ENCODE measurements around the gene AGBL4.

AGBL4 gene

DNA sequence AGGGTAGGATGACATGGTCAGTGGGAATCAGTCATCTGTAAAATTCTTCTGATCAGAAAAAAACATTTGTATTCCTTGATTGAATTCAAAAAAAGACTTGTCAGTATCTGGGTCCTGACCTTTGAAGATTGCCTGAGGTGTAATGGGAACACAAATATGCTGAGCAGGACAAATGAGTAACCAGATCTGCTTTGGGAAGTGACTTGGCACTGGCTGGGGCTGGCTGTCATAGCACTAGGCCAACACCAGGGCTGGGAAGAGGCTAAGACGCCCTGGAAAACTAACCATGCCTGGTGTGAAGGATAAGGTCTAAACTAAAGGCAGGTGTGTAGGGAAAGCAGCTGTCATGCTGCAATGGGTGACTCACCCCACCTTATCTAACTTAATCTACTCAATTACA lies 794.2 kb downstream of the AGBL4 start:
- H3K36me3 ChIP-seq (ENCODE audit: insufficient read depth, low read length) = no peaks in the 10 kb centered on the region
- H3K27ac ChIP-seq (ENCODE audit: low read depth, low read length, poor library complexity, severe bottlenecking) = no peak overlapping the region
- H3K9ac ChIP-seq (ENCODE audit: low read length) = no peak overlapping the region
- H3F3A ChIP-seq (ENCODE audit: insufficient read depth, low read length) = no peaks in the 10 kb centered on the region
- no peaks in the 10 kb centered on the region for H3K4me1 ChIP-seq (ENCODE audit: insufficient read depth, low read length, severe bottlenecking)
- H3K4me3 ChIP-seq (ENCODE audit: low read depth, low read length, poor library complexity, severe bottlenecking) = no peak overlapping the region
- no peaks in the 10 kb centered on the region for H4K20me1 ChIP-seq (ENCODE audit: insufficient read depth, low read length)
- no peak overlapping the region for H2AFZ ChIP-seq (ENCODE audit: low read length)
- TF ChIP-seq, protein P1, sequence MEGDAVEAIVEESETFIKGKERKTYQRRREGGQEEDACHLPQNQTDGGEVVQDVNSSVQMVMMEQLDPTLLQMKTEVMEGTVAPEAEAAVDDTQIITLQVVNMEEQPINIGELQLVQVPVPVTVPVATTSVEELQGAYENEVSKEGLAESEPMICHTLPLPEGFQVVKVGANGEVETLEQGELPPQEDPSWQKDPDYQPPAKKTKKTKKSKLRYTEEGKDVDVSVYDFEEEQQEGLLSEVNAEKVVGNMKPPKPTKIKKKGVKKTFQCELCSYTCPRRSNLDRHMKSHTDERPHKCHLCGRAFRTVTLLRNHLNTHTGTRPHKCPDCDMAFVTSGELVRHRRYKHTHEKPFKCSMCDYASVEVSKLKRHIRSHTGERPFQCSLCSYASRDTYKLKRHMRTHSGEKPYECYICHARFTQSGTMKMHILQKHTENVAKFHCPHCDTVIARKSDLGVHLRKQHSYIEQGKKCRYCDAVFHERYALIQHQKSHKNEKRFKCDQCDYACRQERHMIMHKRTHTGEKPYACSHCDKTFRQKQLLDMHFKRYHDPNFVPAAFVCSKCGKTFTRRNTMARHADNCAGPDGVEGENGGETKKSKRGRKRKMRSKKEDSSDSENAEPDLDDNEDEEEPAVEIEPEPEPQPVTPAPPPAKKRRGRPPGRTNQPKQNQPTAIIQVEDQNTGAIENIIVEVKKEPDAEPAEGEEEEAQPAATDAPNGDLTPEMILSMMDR (IDR thresholded peaks at IDR 0.05; ENCODE audit: low read length) = no peak
- no peak for TF ChIP-seq EZH2 (IDR thresholded peaks at IDR 0.05; ENCODE audit: borderline replicate concordance, low read length)
- no peaks in the 10 kb centered on the region for H3K9me2 ChIP-seq (ENCODE audit: low read depth, low read length)
- H3K4me2 ChIP-seq (ENCODE audit: low read length) = no peak overlapping the region
- no peaks in the 10 kb centered on the region for H3K79me2 ChIP-seq (ENCODE audit: insufficient read depth, low read length)
- no peaks in the 10 kb centered on the region for H3K9me3 ChIP-seq (ENCODE audit: low read length)
- no peaks in the 10 kb centered on the region for H3K27me3 ChIP-seq (ENCODE audit: insufficient read depth, low read length)

DNA sequence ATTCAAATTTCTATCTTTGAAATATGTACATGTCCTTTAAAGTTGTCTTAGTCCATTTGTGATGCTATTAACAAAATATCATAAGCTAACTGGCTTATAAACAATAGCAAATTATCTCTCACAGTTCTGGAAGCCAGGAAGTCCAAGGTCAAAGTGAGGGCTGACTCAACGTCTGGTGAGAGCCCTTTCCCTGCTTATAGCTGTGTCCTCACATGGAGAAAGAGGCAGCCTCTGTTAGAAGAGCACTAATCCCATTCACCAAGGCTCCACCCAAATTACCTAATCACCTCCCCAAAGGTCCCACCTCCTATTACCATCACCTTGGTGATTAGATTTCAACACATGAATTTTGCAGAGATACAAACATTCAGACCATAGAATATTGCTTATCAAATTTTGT lies 797.0 kb downstream of the AGBL4 start:
- Histone ChIP-seq H3F3A (ENCODE audit: insufficient read depth, low read length) (no peaks in the 10 kb centered on the region), H3K4me3 (ENCODE audit: low read depth, low read length, poor library complexity, severe bottlenecking) (no peak overlapping the region), H3K4me1 (ENCODE audit: insufficient read depth, low read length, severe bottlenecking) (no peaks in the 10 kb centered on the region), H3K27me3 (ENCODE audit: insufficient read depth, low read length) (no peaks in the 10 kb centered on the region), H3K9ac (ENCODE audit: low read length) (no peak overlapping the region), H3K9me3 (ENCODE audit: low read length) (no peaks in the 10 kb centered on the region), H3K27ac (ENCODE audit: low read depth, low read length, poor library complexity, severe bottlenecking) (no peak overlapping the region), H3K36me3 (ENCODE audit: insufficient read depth, low read length) (no peaks in the 10 kb centered on the region), H2AFZ (ENCODE audit: low read length) (no peak overlapping the region), H4K20me1 (ENCODE audit: insufficient read depth, low read length) (no peaks in the 10 kb centered on the region), H3K79me2 (ENCODE audit: insufficient read depth, low read length) (no peaks in the 10 kb centered on the region), H3K4me2 (ENCODE audit: low read length) (no peak overlapping the region), H3K9me2 (ENCODE audit: low read depth, low read length) (no peaks in the 10 kb centered on the region)
- TF ChIP-seq, protein P1 (IDR thresholded peaks at IDR 0.05; ENCODE audit: low read length) = no peak
- no peak for TF ChIP-seq EZH2 (IDR thresholded peaks at IDR 0.05; ENCODE audit: borderline replicate concordance, low read length)

DNA sequence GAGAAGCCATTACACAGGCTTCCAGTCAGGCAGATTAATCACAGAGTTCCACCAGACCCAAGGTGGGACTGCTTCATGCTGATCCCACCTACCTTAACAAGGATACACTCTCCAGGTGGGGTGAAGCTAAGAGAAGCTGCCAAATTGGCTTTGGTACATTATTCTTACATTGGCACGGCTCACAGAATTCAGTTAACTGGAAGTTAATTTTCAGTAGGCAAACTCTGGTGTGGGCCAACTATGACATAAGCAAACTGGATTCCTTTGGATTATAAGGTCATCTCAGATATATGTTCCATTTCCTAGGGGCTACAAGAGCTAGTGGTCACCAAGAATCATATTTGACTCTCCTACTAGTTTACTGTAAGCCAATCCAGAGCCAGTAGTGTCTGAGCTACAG lies 798.3 kb downstream of the AGBL4 start:
- H3K79me2 ChIP-seq (ENCODE audit: insufficient read depth, low read length) = no peaks in the 10 kb centered on the region
- H4K20me1 ChIP-seq (ENCODE audit: insufficient read depth, low read length) = no peaks in the 10 kb centered on the region
- no peak for TF ChIP-seq EZH2 (IDR thresholded peaks at IDR 0.05; ENCODE audit: borderline replicate concordance, low read length)
- TF ChIP-seq, protein P1 (IDR thresholded peaks at IDR 0.05; ENCODE audit: low read length) = no peak
- no peaks in the 10 kb centered on the region for H3K4me1 ChIP-seq (ENCODE audit: insufficient read depth, low read length, severe bottlenecking)
- no peak overlapping the region for H2AFZ ChIP-seq (ENCODE audit: low read length)
- H3K4me3 ChIP-seq (ENCODE audit: low read depth, low read length, poor library complexity, severe bottlenecking) = no peak overlapping the region
- no peaks in the 10 kb centered on the region for H3K36me3 ChIP-seq (ENCODE audit: insufficient read depth, low read length)
- no peak overlapping the region for H3K4me2 ChIP-seq (ENCODE audit: low read length)
- no peak overlapping the region for H3K27ac ChIP-seq (ENCODE audit: low read depth, low read length, poor library complexity, severe bottlenecking)
- H3K9me3 ChIP-seq (ENCODE audit: low read length) = no peaks in the 10 kb centered on the region
- H3K27me3 ChIP-seq (ENCODE audit: insufficient read depth, low read length) = no peaks in the 10 kb centered on the region
- H3K9me2 ChIP-seq (ENCODE audit: low read depth, low read length) = no peaks in the 10 kb centered on the region
- no peaks in the 10 kb centered on the region for H3F3A ChIP-seq (ENCODE audit: insufficient read depth, low read length)
- no peak overlapping the region for H3K9ac ChIP-seq (ENCODE audit: low read length)

All from OCI-LY1 (cell line).